Mesothelial cell of epicardium (in vitro differentiated cells): ENCODE data around the gene ST14. TPM values are rescaled to one million over a fixed set of nuclear protein-coding genes. Genes with fewer than 3 reads are reported as not detected.

Experiments used
- DNase-seq, 2 experiments: peaks; one replicate each; pipeline ENCODE4 v3.0.0; 2021; ENCODE audit warnings: low spot score in 2 of 2; ENCODE audit not compliant: unreplicated experiment in 2 of 2
- H3K27ac Mint-ChIP-seq: 2 replicates; pipeline ENCODE4 v1.8.0; 2021; ENCODE audit warnings: mixed read lengths
- H3K27me3 Mint-ChIP-seq: 2 replicates; pipeline ENCODE4 v1.8.0; 2021; ENCODE audit warnings: low read depth, mixed read lengths
- H3K36me3 Mint-ChIP-seq: 2 replicates; pipeline ENCODE4 v1.8.0; 2021; ENCODE audit warnings: mixed read lengths
- H3K4me1 Mint-ChIP-seq: 2 replicates; pipeline ENCODE4 v1.8.0; 2021; ENCODE audit warnings: mixed read lengths
- H3K4me3 Mint-ChIP-seq: 2 replicates; pipeline ENCODE4 v1.8.0; 2021; ENCODE audit warnings: mild to moderate bottlenecking, moderate library complexity, mixed read lengths
- H3K9me3 Mint-ChIP-seq: 2 replicates; pipeline ENCODE4 v1.8.0; 2021; ENCODE audit warnings: mixed read lengths
- total RNA-seq: library from RNA; stranded (reverse); gene quantifications from 3 replicates; pipeline ENCODE4 v1.2.1, GENCODE V29; 2021
- TF ChIP-seq, protein P1 (sequence below): fragments of 200-600 bp; sonication (generic); IDR thresholded peaks from one replicate; pipeline ENCODE4 v1.5.0; 2021; ENCODE audit warnings: antibody characterized with exemption; ENCODE audit not compliant: unreplicated experiment

The ST14 gene
- total RNA-seq, 1 donor from 2014 or later, result 39.6 TPM

DNA sequence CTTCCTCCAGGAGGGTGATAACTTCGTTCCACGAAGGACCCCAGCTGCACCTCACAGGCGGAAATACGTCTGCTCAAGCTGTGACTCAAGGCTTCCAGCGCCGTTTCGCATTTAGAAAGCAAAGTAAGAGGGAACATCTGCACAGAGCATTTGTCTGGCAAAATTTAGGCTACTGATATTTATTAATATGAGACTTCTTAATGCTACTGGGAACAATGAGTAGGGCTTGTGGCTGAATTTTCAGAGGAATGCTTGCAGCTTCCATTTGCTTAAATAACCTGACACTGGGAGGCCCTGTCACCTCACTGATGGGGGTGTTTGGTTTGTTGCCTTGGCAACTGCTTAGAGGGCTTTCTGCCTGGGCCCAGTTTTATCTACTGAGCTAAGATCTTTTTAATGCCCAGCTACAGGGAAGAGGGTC is 14.7 kb upstream of the ST14 start:
- Mint-ChIP-seq H3K9me3 (no peaks in the 10 kb centered on the region), H3K27ac (peak overlapping the region; percentile 4), H3K36me3 (peaks cover 31% of the 10 kb centered on the region), H3K4me3 (no peak overlapping the region), H3K4me1 (peaks cover 14% of the 10 kb centered on the region), H3K27me3 (no peaks in the 10 kb centered on the region)
- DNase-seq, result no peak
- TF ChIP-seq, protein P1, sequence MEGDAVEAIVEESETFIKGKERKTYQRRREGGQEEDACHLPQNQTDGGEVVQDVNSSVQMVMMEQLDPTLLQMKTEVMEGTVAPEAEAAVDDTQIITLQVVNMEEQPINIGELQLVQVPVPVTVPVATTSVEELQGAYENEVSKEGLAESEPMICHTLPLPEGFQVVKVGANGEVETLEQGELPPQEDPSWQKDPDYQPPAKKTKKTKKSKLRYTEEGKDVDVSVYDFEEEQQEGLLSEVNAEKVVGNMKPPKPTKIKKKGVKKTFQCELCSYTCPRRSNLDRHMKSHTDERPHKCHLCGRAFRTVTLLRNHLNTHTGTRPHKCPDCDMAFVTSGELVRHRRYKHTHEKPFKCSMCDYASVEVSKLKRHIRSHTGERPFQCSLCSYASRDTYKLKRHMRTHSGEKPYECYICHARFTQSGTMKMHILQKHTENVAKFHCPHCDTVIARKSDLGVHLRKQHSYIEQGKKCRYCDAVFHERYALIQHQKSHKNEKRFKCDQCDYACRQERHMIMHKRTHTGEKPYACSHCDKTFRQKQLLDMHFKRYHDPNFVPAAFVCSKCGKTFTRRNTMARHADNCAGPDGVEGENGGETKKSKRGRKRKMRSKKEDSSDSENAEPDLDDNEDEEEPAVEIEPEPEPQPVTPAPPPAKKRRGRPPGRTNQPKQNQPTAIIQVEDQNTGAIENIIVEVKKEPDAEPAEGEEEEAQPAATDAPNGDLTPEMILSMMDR, result no peak

DNA sequence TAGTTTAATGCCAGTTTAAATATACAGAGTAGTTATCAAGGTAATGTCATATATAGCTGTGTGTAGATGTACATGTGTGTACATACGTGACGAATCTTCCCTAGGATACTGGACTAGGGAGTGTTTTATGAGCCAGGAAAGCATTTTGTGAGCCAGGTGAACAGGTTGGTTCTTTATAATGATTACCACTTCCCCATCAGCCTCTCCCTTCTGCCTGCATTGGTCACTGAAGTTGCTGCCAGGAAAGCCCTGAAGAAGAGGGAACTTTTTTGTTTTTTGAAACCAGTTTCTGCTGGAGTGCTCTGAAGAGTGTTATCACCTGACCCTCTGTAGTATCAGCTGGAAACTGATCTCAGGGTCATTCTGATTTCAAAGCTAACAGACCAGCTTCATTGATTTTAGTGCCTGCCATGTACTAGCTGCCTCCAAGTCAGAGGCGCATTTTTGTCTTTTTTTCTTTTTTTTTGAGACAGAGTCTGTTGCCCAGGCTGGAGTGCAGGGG is 14.2 kb upstream of the ST14 start:
- peaks cover 14% of the 10 kb centered on the region for H3K4me1 Mint-ChIP-seq
- no peak overlapping the region for H3K4me3 Mint-ChIP-seq
- DNase-seq, result no peak
- TF ChIP-seq, protein P1, result no peak
- H3K27me3 Mint-ChIP-seq, result no peaks in the 10 kb centered on the region
- H3K9me3 Mint-ChIP-seq, result no peaks in the 10 kb centered on the region
- peaks cover 26% of the 10 kb centered on the region for H3K36me3 Mint-ChIP-seq
- H3K27ac Mint-ChIP-seq, result no peak overlapping the region

DNA sequence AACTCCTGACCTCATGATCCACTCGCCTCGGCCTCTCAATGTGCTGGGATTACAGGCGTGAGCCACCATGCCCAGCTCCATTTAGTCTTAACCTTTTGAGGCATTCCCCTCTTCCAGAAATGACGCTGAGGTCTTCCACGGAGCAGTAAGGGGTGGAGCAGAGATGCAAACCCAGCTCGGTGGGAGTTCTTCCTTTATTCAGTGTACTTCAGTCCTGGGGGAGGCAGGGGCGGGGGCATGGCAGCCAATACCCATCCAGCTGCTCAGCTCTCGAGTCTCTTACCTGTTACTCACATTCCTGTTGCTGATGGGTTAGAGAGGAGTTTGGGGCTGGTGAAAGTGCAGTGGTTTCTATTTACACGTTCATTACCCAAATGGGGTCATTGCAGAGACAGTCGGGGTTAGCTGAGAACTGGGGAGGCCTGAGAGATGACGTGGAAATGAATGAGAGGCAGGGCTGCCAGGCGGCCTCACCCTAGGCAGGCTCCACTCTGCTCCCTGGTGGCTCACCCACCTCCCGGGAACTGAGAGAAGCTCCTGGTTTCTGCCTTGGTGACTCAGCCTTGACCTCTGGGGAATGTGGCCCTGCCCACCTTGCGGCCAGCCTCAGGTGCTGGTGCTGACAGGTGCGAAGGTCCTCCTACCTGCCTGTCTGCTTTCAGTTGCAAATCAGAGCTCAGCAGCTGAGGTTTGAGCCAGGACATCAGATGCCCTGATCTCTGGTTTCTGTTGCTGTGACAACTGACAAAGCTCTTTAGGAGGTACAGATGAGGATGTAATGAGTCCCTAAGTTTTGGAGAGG is 13.4 kb upstream of the ST14 start:
- Mint-ChIP-seq H3K27ac (peak overlapping the region; percentile 53), H3K9me3 (no peaks in the 10 kb centered on the region), H3K27me3 (no peaks in the 10 kb centered on the region), H3K36me3 (peaks cover 22% of the 10 kb centered on the region), H3K4me3 (no peak overlapping the region), H3K4me1 (peaks cover 14% of the 10 kb centered on the region)
- DNase-seq, result no peak
- TF ChIP-seq, protein P1, result no peak

GRCh38 chr11:130146796-130147195 is 12.8 kb upstream of the ST14 start:
- peaks cover 14% of the 10 kb centered on the region for H3K4me1 Mint-ChIP-seq
- no peaks in the 10 kb centered on the region for H3K27me3 Mint-ChIP-seq
- TF ChIP-seq, protein P1, result no peak
- H3K9me3 Mint-ChIP-seq, result no peaks in the 10 kb centered on the region
- no peak for DNase-seq
- H3K4me3 Mint-ChIP-seq, result no peak overlapping the region
- peaks cover 17% of the 10 kb centered on the region for H3K36me3 Mint-ChIP-seq
- H3K27ac Mint-ChIP-seq, result no peak overlapping the region

GRCh38 chr11:130148796-130149326 is 10.7 kb upstream of the ST14 start:
- Mint-ChIP-seq H3K27ac (no peak overlapping the region), H3K9me3 (no peaks in the 10 kb centered on the region), H3K4me3 (no peak overlapping the region), H3K27me3 (no peaks in the 10 kb centered on the region), H3K36me3 (peaks cover 13% of the 10 kb centered on the region), H3K4me1 (peaks cover 14% of the 10 kb centered on the region)
- TF ChIP-seq, protein P1, result no peak
- DNase-seq, result no peak
